ENCODE results near the gene ARHGEF4. TPM values are rescaled to one million over a fixed set of nuclear protein-coding genes. Genes with fewer than 3 reads are reported as not detected.

ARHGEF4 gene
- polyA plus RNA-seq, 3 donors = 0.05 TPM; not detected in 2

DNA sequence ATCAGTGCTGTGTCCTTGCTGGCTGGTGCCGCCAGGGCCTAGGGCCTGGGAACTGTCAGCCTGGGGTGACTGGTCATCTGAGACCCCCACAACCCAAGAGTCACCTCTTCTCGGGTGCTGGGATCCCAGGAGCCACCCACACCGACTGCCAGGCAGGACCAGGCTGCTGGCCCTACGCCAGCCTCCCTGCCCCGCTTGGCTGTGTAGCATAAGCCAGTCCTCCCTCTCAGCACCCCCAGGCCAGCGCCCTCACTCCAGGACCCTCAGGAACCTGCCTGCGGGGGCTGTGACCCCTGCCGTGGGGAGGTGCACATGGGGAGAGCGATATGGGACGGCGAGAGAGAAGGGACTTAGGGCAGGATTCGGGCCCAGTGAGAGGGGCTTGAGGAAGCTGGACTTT, 9.5 kb downstream of the ARHGEF4 start:
- Mint-ChIP-seq H3K36me3 (no peaks in the 10 kb centered on the region), H3K27ac (peak overlapping the region in 1 of 7 donors; percentile 70), H3K9me3 (no peaks in the 10 kb centered on the region), H3K27me3 (ENCODE audit: low read depth in 3 of 3) (peaks cover 0 to 7% (median 2%) of the 10 kb centered on the region in 3 donors), H3K4me1 (no peaks in the 10 kb centered on the region), H3K4me3 (no peak overlapping the region)
- H3K9me3 ChIP-seq (replicated peaks in 1 of 2; ENCODE audit: control insufficient read depth in 1 of 2, insufficient read depth in 1 of 2, low read length in 2 of 2) = no peaks in the 10 kb centered on the region
- H3K79me2 ChIP-seq (ENCODE audit: insufficient read depth, low read length) = no peaks in the 10 kb centered on the region
- no peak overlapping the region for H3K27ac ChIP-seq (ENCODE audit: low read depth in 1 of 2, low read length in 2 of 2)
- no peak overlapping the region for H3K4me3 ChIP-seq (replicated peaks in 1 of 3; ENCODE audit: low read depth in 2 of 3, low read length in 3 of 3)
- H2AFZ ChIP-seq (ENCODE audit: insufficient read depth, low read depth, low read length, poor library complexity, severe bottlenecking) = no peak overlapping the region
- intact Hi-C loops (cut with micrococcal nuclease) = no loop called here
- H3K9ac ChIP-seq (ENCODE audit: insufficient read depth, low read length, poor library complexity, severe bottlenecking) = no peak overlapping the region
- H4K20me1 ChIP-seq (ENCODE audit: insufficient read depth, low read length) = no peaks in the 10 kb centered on the region
- TF ChIP-seq, protein P1, sequence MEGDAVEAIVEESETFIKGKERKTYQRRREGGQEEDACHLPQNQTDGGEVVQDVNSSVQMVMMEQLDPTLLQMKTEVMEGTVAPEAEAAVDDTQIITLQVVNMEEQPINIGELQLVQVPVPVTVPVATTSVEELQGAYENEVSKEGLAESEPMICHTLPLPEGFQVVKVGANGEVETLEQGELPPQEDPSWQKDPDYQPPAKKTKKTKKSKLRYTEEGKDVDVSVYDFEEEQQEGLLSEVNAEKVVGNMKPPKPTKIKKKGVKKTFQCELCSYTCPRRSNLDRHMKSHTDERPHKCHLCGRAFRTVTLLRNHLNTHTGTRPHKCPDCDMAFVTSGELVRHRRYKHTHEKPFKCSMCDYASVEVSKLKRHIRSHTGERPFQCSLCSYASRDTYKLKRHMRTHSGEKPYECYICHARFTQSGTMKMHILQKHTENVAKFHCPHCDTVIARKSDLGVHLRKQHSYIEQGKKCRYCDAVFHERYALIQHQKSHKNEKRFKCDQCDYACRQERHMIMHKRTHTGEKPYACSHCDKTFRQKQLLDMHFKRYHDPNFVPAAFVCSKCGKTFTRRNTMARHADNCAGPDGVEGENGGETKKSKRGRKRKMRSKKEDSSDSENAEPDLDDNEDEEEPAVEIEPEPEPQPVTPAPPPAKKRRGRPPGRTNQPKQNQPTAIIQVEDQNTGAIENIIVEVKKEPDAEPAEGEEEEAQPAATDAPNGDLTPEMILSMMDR (IDR thresholded peaks at IDR 0.05) = no peak
- no peak overlapping the region for H3K4me2 ChIP-seq (replicated peaks; ENCODE audit: extremely low read depth, low read length, poor library complexity, severe bottlenecking)
- no peaks in the 10 kb centered on the region for H3K36me3 ChIP-seq (replicated peaks in 1 of 2; ENCODE audit: control insufficient read depth in 1 of 2, insufficient read depth in 2 of 2, low read length in 2 of 2)
- H3K27me3 ChIP-seq (ENCODE audit: control insufficient read depth in 2 of 2, insufficient read depth in 2 of 2, low read length in 2 of 2) = no peaks in the 10 kb centered on the region
- 92% methylated on average over 8 of the region's 12 CpGs for WGBS (ENCODE audit: insufficient coverage)
- no peaks in the 10 kb centered on the region for H3K4me1 ChIP-seq (ENCODE audit: control insufficient read depth in 1 of 2, insufficient read depth in 2 of 2, low read length in 2 of 2)
- no peak for DNase-seq

DNA sequence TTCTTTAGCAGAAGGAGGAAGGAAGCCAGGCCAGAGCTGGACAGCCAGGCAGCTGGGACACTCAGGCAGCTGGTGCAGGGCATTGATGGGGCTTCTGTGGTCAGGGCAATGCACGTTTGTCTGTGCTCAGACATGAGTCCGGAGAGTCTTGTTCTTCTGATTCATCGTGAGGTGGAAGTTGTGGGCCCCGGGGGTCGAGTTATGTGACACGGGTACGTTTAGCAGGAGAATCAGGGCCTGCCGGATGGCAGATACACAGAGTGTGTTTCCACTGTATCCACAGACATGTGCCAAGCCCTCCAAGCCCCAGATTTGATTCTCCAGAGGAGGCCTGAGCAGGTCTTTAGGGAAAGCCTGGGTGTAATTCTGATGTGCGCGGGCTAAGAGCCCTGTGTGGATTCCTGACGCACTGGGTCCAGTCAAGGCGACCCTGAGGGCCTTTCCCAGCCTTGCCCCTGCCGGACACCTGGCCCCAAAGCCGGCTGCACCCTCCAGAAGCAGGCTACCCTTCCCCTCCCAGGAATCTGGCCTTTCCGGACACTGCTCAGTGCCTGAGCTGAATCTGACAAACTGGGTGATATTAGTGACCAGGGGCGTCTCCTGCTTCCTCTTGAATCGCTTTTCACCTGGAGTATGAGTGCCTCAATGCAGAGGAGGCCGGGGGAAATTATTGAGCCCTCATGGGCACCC, 10.1 kb downstream of the ARHGEF4 start:
- Histone ChIP-seq H3K4me1 (ENCODE audit: control insufficient read depth in 1 of 2, insufficient read depth in 2 of 2, low read length in 2 of 2) (no peaks in the 10 kb centered on the region), H3K79me2 (ENCODE audit: insufficient read depth, low read length) (no peaks in the 10 kb centered on the region), H3K27me3 (ENCODE audit: control insufficient read depth in 2 of 2, insufficient read depth in 2 of 2, low read length in 2 of 2) (no peaks in the 10 kb centered on the region), H3K4me3 (replicated peaks in 1 of 3; ENCODE audit: low read depth in 2 of 3, low read length in 3 of 3) (no peak overlapping the region), H3K4me2 (replicated peaks; ENCODE audit: extremely low read depth, low read length, poor library complexity, severe bottlenecking) (no peak overlapping the region), H3K9me3 (replicated peaks in 1 of 2; ENCODE audit: control insufficient read depth in 1 of 2, insufficient read depth in 1 of 2, low read length in 2 of 2) (no peaks in the 10 kb centered on the region), H4K20me1 (ENCODE audit: insufficient read depth, low read length) (no peaks in the 10 kb centered on the region), H3K36me3 (replicated peaks in 1 of 2; ENCODE audit: control insufficient read depth in 1 of 2, insufficient read depth in 2 of 2, low read length in 2 of 2) (no peaks in the 10 kb centered on the region), H3K9ac (ENCODE audit: insufficient read depth, low read length, poor library complexity, severe bottlenecking) (no peak overlapping the region), H3K27ac (ENCODE audit: low read depth in 1 of 2, low read length in 2 of 2) (no peak overlapping the region), H2AFZ (ENCODE audit: insufficient read depth, low read depth, low read length, poor library complexity, severe bottlenecking) (no peak overlapping the region)
- TF ChIP-seq, protein P1 (IDR thresholded peaks at IDR 0.05) = no peak
- no peaks in the 10 kb centered on the region for H3K9me3 Mint-ChIP-seq
- no peak overlapping the region for H3K4me3 Mint-ChIP-seq
- no peak overlapping the region for H3K27ac Mint-ChIP-seq
- no peak for DNase-seq
- H3K4me1 Mint-ChIP-seq = no peaks in the 10 kb centered on the region
- peaks cover 0 to 7% (median 2%) of the 10 kb centered on the region in 3 donors for H3K27me3 Mint-ChIP-seq (ENCODE audit: low read depth in 3 of 3)
- intact Hi-C loops (cut with micrococcal nuclease) = no loop called here
- no peaks in the 10 kb centered on the region for H3K36me3 Mint-ChIP-seq
- WGBS (ENCODE audit: insufficient coverage) = 86% methylated on average over 14 of the region's 18 CpGs

All from CD14-positive monocyte (primary cell).